CD14-positive monocyte (primary cell): ENCODE results near the gene NRG3. TPM values are rescaled to one million over a fixed set of nuclear protein-coding genes. Genes with fewer than 3 reads are reported as not detected.
"Not testable (repeated sequence)": the region's sequence is repeated elsewhere in the genome, so short reads cannot be mapped to it uniquely, and the experiment has no call there.

Experiments used
- DNase-seq, 3 donors: peaks; one replicate each; pipeline ENCODE4 v3.0.0-alpha.2; 2011 to 2022
- H2AFZ ChIP-seq: 2 replicates; pipeline ENCODE4 v1.6.0; 2012; ENCODE audit warnings: mild to moderate bottlenecking, low read depth, low read length, inconsistent platforms; ENCODE audit not compliant: insufficient read depth, poor library complexity, severe bottlenecking
- H3K27ac ChIP-seq, 2 donors: 1 replicate in 1 of 2; 2 replicates in 1 of 2; pipeline ENCODE4 v1.5.1; 2012 to 2013; ENCODE audit warnings: low read length in 2 of 2, control low read depth in 1 of 2, inconsistent platforms in 1 of 2, low read depth in 1 of 2, mild to moderate bottlenecking in 1 of 2
- H3K27me3 ChIP-seq, 2 donors: one replicate each; pipeline versions ENCODE4 v1.6.0 to v1.6.1; 2011 to 2013; ENCODE audit warnings: low read length in 2 of 2; ENCODE audit not compliant: control insufficient read depth in 2 of 2, insufficient read depth in 2 of 2
- H3K36me3 ChIP-seq, 2 donors: replicated peaks in 1 of 2; 1 replicate in 1 of 2; 2 replicates in 1 of 2; pipeline versions ENCODE4 v1.5.1 to v1.6.1; 2012 to 2013; ENCODE audit warnings: low read length in 2 of 2, control low read depth in 1 of 2, inconsistent platforms in 1 of 2, mild to moderate bottlenecking in 1 of 2; ENCODE audit not compliant: insufficient read depth in 2 of 2, control insufficient read depth in 1 of 2
- H3K4me1 ChIP-seq, 2 donors: 1 replicate in 1 of 2; 2 replicates in 1 of 2; pipeline versions ENCODE4 v1.5.1 to v1.6.1; 2012 to 2013; ENCODE audit warnings: low read length in 2 of 2, control low read depth in 1 of 2, inconsistent platforms in 1 of 2, mild to moderate bottlenecking in 1 of 2, moderate library complexity in 1 of 2; ENCODE audit not compliant: insufficient read depth in 2 of 2, control insufficient read depth in 1 of 2
- H3K4me2 ChIP-seq: replicated peaks from 2 replicates; pipeline ENCODE3; 2012; ENCODE audit warnings: low read length, moderate library complexity, mild to moderate bottlenecking; ENCODE audit not compliant: poor library complexity, severe bottlenecking; ENCODE audit errors: extremely low read depth
- H3K4me3 ChIP-seq, 3 experiments: fragments of 200-600 bp in 1 of 3; sonication (generic) in 1 of 3; replicated peaks in 1 of 3; 1 replicate in 2 of 3; 2 replicates in 1 of 3; pipeline ENCODE4 v1.5.1; 2011 to 2013; ENCODE audit warnings: low read length in 3 of 3, mild to moderate bottlenecking in 3 of 3, control low read depth in 2 of 3, low read depth in 2 of 3, inconsistent platforms in 1 of 3, moderate library complexity in 1 of 3
- H3K79me2 ChIP-seq: 2 replicates; pipeline ENCODE4 v1.6.0; 2012; ENCODE audit warnings: mild to moderate bottlenecking, control low read depth, inconsistent platforms, low read length, moderate library complexity; ENCODE audit not compliant: insufficient read depth
- H3K9ac ChIP-seq: 2 replicates; pipeline ENCODE4 v1.6.0; 2017; ENCODE audit warnings: low read length, mild to moderate bottlenecking; ENCODE audit not compliant: insufficient read depth, poor library complexity, severe bottlenecking
- H3K9me3 ChIP-seq, 2 donors: replicated peaks in 1 of 2; 1 replicate in 1 of 2; 2 replicates in 1 of 2; pipeline versions ENCODE4 v1.5.1 to v1.6.1; 2012 to 2013; ENCODE audit warnings: low read length in 2 of 2, control low read depth in 1 of 2; ENCODE audit not compliant: control insufficient read depth in 1 of 2, insufficient read depth in 1 of 2
- H4K20me1 ChIP-seq: 2 replicates; pipeline ENCODE4 v1.6.0; 2012; ENCODE audit warnings: mild to moderate bottlenecking, low read length, control low read depth, moderate library complexity; ENCODE audit not compliant: insufficient read depth
- H3K27ac Mint-ChIP-seq, 7 donors: one replicate each; pipeline ENCODE4 v1.8.0; 2020; ENCODE audit warnings: mild to moderate bottlenecking in 7 of 7, mixed read lengths in 7 of 7, moderate library complexity in 6 of 7, inconsistent platforms in 2 of 7
- H3K27me3 Mint-ChIP-seq, 3 donors: one replicate each; pipeline ENCODE4 v1.8.0; 2021 to 2022; ENCODE audit warnings: low read depth in 3 of 3, mild to moderate bottlenecking in 3 of 3, mixed read lengths in 3 of 3, moderate library complexity in 3 of 3, inconsistent platforms in 1 of 3
- H3K36me3 Mint-ChIP-seq, 2 donors: one replicate each; pipeline ENCODE4 v1.8.0; 2020; ENCODE audit warnings: mixed read lengths in 2 of 2, inconsistent platforms in 1 of 2, mild to moderate bottlenecking in 1 of 2
- H3K4me1 Mint-ChIP-seq: one replicate; pipeline ENCODE4 v1.8.0; 2020; ENCODE audit warnings: mild to moderate bottlenecking, mixed read lengths
- H3K4me3 Mint-ChIP-seq, 2 donors: one replicate each; pipeline ENCODE4 v1.8.0; 2020; ENCODE audit warnings: mild to moderate bottlenecking in 2 of 2, mixed read lengths in 2 of 2, moderate library complexity in 1 of 2
- H3K9me3 Mint-ChIP-seq, 7 donors: one replicate each; pipeline ENCODE4 v1.8.0; 2020 to 2022; ENCODE audit warnings: mixed read lengths in 7 of 7, mild to moderate bottlenecking in 6 of 7, moderate library complexity in 6 of 7, inconsistent platforms in 2 of 7
- CTCF ChIP-seq: fragments of 200-600 bp; IDR thresholded peaks from one replicate; pipeline ENCODE4 v1.8.0; 2022; ENCODE audit warnings: antibody characterized with exemption, mild to moderate bottlenecking
- WGBS: methylation state at CpG from one replicate; pipeline ENCODE4 v1.1.5; 2013; ENCODE audit warnings: missing lambda C conversion rate; ENCODE audit not compliant: insufficient coverage; 5-methylcytosine and 5-hydroxymethylcytosine counted together
- intact Hi-C, 2 donors: fragments of 100-400 bp; cut with micrococcal nuclease; formaldehyde crosslinking; loops; one replicate each; pipeline versions ENCODE4 v1.15.0 to v1.15.1; 2023
- polyA plus RNA-seq, 3 donors: library from polyadenylated mRNA; depleted of rRNA in 1 of 3; unstranded in 2 of 3; stranded (reverse) in 1 of 3; fragments of 300-500 nt in 2 of 3; fragments of >200 nt in 1 of 3; fragmentation: Illumina TruSeq in 2 of 3; gene quantifications; 1 replicate in 2 of 3; 2 replicates in 1 of 3; pipeline ENCODE4 v1.2.3, GENCODE V29; 2012 to 2021

The NRG3 gene
- polyA plus RNA-seq, 3 donors: not detected

GRCh38 chr10:82982110-82982608 is 1107.2 kb downstream of the NRG3 start:
- H2AFZ ChIP-seq: no peak overlapping the region
- intact Hi-C loops: no loop called here
- 100% methylated on average over 1 of the region's 5 CpGs for WGBS
- H3K4me1 ChIP-seq: no peaks in the 10 kb centered on the region
- H3K4me3 ChIP-seq: no peak overlapping the region
- no peaks in the 10 kb centered on the region for H3K79me2 ChIP-seq
- no peak overlapping the region for H3K27ac ChIP-seq
- Mint-ChIP-seq H3K4me1 (no peaks in the 10 kb centered on the region), H3K36me3 (no peaks in the 10 kb centered on the region), H3K9me3 (no peaks in the 10 kb centered on the region), H3K4me3 (no peak overlapping the region), H3K27me3 (no peaks in the 10 kb centered on the region), H3K27ac (no peak overlapping the region)
- no peaks in the 10 kb centered on the region for H4K20me1 ChIP-seq
- no peaks in the 10 kb centered on the region for H3K36me3 ChIP-seq
- no peaks in the 10 kb centered on the region for H3K27me3 ChIP-seq
- no peaks in the 10 kb centered on the region for H3K9me3 ChIP-seq
- no peak for DNase-seq
- no peak for TF ChIP-seq CTCF
- H3K4me2 ChIP-seq: no peak overlapping the region
- no peak overlapping the region for H3K9ac ChIP-seq

- Mint-ChIP-seq H3K27ac (no peak overlapping the region), H3K4me3 (no peak overlapping the region), H3K4me1 (no peaks in the 10 kb centered on the region), H3K9me3 (no peaks in the 10 kb centered on the region), H3K27me3 (no peaks in the 10 kb centered on the region), H3K36me3 (no peaks in the 10 kb centered on the region)
- H2AFZ ChIP-seq: no peak overlapping the region
- H3K27me3 ChIP-seq: no peaks in the 10 kb centered on the region
- H4K20me1 ChIP-seq: no peaks in the 10 kb centered on the region
- intact Hi-C loops: no loop called here
- no peak for TF ChIP-seq CTCF
- H3K4me3 ChIP-seq: no peak overlapping the region
- no peaks in the 10 kb centered on the region for H3K9me3 ChIP-seq
- WGBS: 80% methylated on average over 1 of the region's 10 CpGs
- H3K79me2 ChIP-seq: no peaks in the 10 kb centered on the region
- no peak overlapping the region for H3K9ac ChIP-seq
- DNase-seq: no peak
- H3K36me3 ChIP-seq: no peaks in the 10 kb centered on the region
- H3K4me1 ChIP-seq: no peaks in the 10 kb centered on the region
- no peak overlapping the region for H3K27ac ChIP-seq
- H3K4me2 ChIP-seq: no peak overlapping the region
Measured at GRCh38 chr10:82986216-82986615, 1111.2 kb downstream of the NRG3 start.

- H3K36me3 ChIP-seq, H3K9ac ChIP-seq, H2AFZ ChIP-seq, H3K4me3 ChIP-seq, H3K27ac ChIP-seq, DNase-seq, H3K4me2 ChIP-seq, H3K4me1 ChIP-seq, H3K9me3 Mint-ChIP-seq, H3K79me2 ChIP-seq, intact Hi-C loops, H3K4me3 Mint-ChIP-seq, H3K27me3 Mint-ChIP-seq, H4K20me1 ChIP-seq, H3K27me3 ChIP-seq, H3K36me3 Mint-ChIP-seq, H3K4me1 Mint-ChIP-seq, H3K9me3 ChIP-seq, H3K27ac Mint-ChIP-seq: not testable (repeated sequence)
- 87% methylated on average over 2 of the region's 8 CpGs for WGBS
Measured at GRCh38 chr10:83006479-83006878, 1131.5 kb downstream of the NRG3 start.
